Measurements from ENCODE around the gene NQO2. TPM values are rescaled to one million over a fixed set of nuclear protein-coding genes. Genes with fewer than 3 reads are reported as not detected.

The NQO2 gene
- total RNA-seq, 1 experiment from 2014 or later, result 45.7 TPM

DNA sequence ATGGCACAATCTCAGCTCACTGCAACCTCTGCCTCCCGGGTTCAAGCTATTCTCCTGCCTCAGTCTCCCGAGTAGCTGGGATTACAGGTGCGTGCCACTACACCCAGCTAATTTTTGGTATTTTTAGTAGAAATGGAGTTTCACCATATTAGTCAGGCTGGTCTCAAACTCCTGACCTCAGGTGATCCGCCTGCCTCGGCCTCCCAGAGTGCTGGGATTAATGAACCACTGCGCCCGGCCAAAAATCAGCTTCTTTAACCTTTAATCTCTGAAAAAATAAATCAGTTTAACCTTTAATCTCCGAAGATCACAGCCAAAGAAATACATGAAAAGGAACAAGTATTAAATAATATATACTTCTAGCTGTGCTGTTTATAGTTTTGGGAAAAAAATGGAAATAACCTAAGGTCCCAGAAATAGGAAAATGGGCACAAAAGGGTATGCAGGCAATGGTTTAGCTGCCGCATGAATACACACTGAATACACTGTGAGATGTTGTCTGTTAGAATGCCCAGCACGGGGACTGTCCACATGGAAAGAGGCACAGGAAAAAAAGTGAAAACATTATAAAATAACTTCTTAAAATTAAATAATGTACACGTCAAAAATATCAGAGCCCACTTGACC, 1.6 kb downstream of the NQO2 start:
- ChIA-PET CTCF (interaction anchor here (0.6 to 1.2 kb wide), 6 partner anchors 11 to 55 kb away, joined by 3 read pairs; no protein-coding TSS in a partner anchor), POLR2A (interaction anchor here (1.0 kb wide), 1 partner anchor 16 kb away, joined by 4 read pairs; no protein-coding TSS in a partner anchor)
- Histone ChIP-seq H3K4me3 (ENCODE audit: low read depth in 2 of 2, low read length in 2 of 2) (no peak overlapping the region), H3K27ac (ENCODE audit: low read length) (peak overlapping the region; percentile 77), H3K9me3 (ENCODE audit: control insufficient read depth, insufficient read depth, low read depth, low read length) (no peaks in the 10 kb centered on the region), H3K36me3 (ENCODE audit: control insufficient read depth, insufficient read depth, low read length) (no peaks in the 10 kb centered on the region; the same call in 1 of the 2 replicates), H3K27me3 (ENCODE audit: control insufficient read depth, insufficient read depth, low read length) (no peaks in the 10 kb centered on the region), H3K4me1 (ENCODE audit: control insufficient read depth, insufficient read depth, low read length) (peaks cover 8% of the 10 kb centered on the region)
- in situ Hi-C loops (cut with HindIII; ENCODE audit: low pct_unique_long_range_greater_than_20kb, low sequenced_read_pairs) (no loop called here), intact Hi-C loops (cut with micrococcal nuclease; ENCODE audit: unreplicated experiment) (no loop called here)
- no peak for DNase-seq (ENCODE audit: low read depth, low spot score)
- TF ChIP-seq, protein P1, sequence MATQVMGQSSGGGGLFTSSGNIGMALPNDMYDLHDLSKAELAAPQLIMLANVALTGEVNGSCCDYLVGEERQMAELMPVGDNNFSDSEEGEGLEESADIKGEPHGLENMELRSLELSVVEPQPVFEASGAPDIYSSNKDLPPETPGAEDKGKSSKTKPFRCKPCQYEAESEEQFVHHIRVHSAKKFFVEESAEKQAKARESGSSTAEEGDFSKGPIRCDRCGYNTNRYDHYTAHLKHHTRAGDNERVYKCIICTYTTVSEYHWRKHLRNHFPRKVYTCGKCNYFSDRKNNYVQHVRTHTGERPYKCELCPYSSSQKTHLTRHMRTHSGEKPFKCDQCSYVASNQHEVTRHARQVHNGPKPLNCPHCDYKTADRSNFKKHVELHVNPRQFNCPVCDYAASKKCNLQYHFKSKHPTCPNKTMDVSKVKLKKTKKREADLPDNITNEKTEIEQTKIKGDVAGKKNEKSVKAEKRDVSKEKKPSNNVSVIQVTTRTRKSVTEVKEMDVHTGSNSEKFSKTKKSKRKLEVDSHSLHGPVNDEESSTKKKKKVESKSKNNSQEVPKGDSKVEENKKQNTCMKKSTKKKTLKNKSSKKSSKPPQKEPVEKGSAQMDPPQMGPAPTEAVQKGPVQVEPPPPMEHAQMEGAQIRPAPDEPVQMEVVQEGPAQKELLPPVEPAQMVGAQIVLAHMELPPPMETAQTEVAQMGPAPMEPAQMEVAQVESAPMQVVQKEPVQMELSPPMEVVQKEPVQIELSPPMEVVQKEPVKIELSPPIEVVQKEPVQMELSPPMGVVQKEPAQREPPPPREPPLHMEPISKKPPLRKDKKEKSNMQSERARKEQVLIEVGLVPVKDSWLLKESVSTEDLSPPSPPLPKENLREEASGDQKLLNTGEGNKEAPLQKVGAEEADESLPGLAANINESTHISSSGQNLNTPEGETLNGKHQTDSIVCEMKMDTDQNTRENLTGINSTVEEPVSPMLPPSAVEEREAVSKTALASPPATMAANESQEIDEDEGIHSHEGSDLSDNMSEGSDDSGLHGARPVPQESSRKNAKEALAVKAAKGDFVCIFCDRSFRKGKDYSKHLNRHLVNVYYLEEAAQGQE (IDR thresholded peaks at IDR 0.05; ENCODE audit: insufficient read depth in 1 of 2, low read depth in 2 of 2, low read length in 1 of 2), result no peak
- TF ChIP-seq, protein P2, sequence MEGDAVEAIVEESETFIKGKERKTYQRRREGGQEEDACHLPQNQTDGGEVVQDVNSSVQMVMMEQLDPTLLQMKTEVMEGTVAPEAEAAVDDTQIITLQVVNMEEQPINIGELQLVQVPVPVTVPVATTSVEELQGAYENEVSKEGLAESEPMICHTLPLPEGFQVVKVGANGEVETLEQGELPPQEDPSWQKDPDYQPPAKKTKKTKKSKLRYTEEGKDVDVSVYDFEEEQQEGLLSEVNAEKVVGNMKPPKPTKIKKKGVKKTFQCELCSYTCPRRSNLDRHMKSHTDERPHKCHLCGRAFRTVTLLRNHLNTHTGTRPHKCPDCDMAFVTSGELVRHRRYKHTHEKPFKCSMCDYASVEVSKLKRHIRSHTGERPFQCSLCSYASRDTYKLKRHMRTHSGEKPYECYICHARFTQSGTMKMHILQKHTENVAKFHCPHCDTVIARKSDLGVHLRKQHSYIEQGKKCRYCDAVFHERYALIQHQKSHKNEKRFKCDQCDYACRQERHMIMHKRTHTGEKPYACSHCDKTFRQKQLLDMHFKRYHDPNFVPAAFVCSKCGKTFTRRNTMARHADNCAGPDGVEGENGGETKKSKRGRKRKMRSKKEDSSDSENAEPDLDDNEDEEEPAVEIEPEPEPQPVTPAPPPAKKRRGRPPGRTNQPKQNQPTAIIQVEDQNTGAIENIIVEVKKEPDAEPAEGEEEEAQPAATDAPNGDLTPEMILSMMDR (IDR thresholded peaks at IDR 0.05), result no peak
- TF ChIP-seq SIN3A (IDR thresholded peaks at IDR 0.05; ENCODE audit: borderline replicate concordance, insufficient read depth, low read depth, low read length) (no peak), TCF7L2 (IDR thresholded peaks at IDR 0.05; ENCODE audit: low read depth, low read length) (no peak), POLR2AphosphoS5 (IDR thresholded peaks at IDR 0.05; ENCODE audit: low read depth, low read length) (no peak)
- BruUV-seq (replicated peaks), result TSS peak; percentile 74
- no peak for ATAC-seq

DNA sequence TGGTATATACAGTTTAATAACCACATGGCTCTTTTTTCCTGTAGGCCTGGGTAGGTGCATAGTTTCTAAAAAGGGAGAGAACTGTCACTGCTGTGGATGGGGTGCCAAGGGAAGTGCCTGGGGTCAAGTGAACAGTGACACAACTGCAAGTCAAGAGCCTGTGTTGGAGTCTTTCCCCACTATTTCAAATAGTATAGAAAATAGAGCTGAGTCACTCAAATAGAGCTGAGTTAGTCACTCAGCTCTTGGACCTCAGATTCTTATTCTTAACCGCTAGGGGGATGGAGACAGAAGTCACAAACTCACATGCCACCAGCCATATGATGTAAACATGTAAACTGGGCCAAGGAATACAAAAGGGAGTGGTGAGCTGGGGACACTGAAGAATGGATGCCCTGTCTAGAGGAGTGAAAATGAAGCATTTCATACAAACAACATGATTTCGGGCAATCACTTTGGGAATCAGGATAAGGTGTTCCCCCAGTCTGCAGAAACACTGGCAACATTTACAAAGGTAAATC, 2.1 kb downstream of the NQO2 start:
- H3K27ac ChIP-seq (ENCODE audit: low read length), result peak overlapping the region; percentile 77

More for the DNA sequence above, 2.1 kb downstream of the NQO2 start:
- TF ChIP-seq, protein P1 (IDR thresholded peaks at IDR 0.05; ENCODE audit: insufficient read depth in 1 of 2, low read depth in 2 of 2, low read length in 1 of 2), result no peak
- TF ChIP-seq TCF7L2 (IDR thresholded peaks at IDR 0.05; ENCODE audit: low read depth, low read length) (no peak), SIN3A (IDR thresholded peaks at IDR 0.05; ENCODE audit: borderline replicate concordance, insufficient read depth, low read depth, low read length) (peak; percentile 70; the same call in 1 of the 2 replicates), POLR2AphosphoS5 (IDR thresholded peaks at IDR 0.05; ENCODE audit: low read depth, low read length) (peak; percentile 21; the same call in 1 of the 2 replicates)
- TF ChIP-seq, protein P2 (IDR thresholded peaks at IDR 0.05), result peak; percentile 82
- CTCF ChIA-PET, result interaction anchor here (0.6 to 1.2 kb wide), 5 partner anchors 11 to 55 kb away, joined by 3 read pairs; no protein-coding TSS in a partner anchor
- Histone ChIP-seq H3K4me1 (ENCODE audit: control insufficient read depth, insufficient read depth, low read length) (peaks cover 8% of the 10 kb centered on the region), H3K9me3 (ENCODE audit: control insufficient read depth, insufficient read depth, low read depth, low read length) (no peaks in the 10 kb centered on the region), H3K4me3 (ENCODE audit: low read depth in 2 of 2, low read length in 2 of 2) (no peak overlapping the region), H3K27me3 (ENCODE audit: control insufficient read depth, insufficient read depth, low read length) (no peaks in the 10 kb centered on the region), H3K36me3 (ENCODE audit: control insufficient read depth, insufficient read depth, low read length) (no peaks in the 10 kb centered on the region; the same call in 1 of the 2 replicates)
- intact Hi-C loops (cut with micrococcal nuclease; ENCODE audit: unreplicated experiment) (no loop called here), in situ Hi-C loops (cut with HindIII; ENCODE audit: low pct_unique_long_range_greater_than_20kb, low sequenced_read_pairs) (no loop called here)
- peak; percentile 81 for DNase-seq (ENCODE audit: low read depth, low spot score)
- POLR2A ChIA-PET, result no interaction called here
- no TSS peak for BruUV-seq (replicated peaks)
- peak; percentile 40; the same call in 1 of the 2 replicates for ATAC-seq

Measured in Panc1 (cell line).